Ramos (cell line): Measurements from ENCODE around the gene MEF2B.
"Not testable (repeated sequence)": the region's sequence is repeated elsewhere in the genome, so short reads cannot be mapped to it uniquely, and the experiment has no call there.

Experiments used
- in situ Hi-C: fragments of 300-500 bp; cut with MboI; formaldehyde crosslinking; loops from one replicate; pipeline ENCODE4 v1.14.3; 2022; ENCODE audit warnings: low sequenced_read_pairs; ENCODE audit not compliant: unreplicated experiment

Gene MEF2B

DNA sequence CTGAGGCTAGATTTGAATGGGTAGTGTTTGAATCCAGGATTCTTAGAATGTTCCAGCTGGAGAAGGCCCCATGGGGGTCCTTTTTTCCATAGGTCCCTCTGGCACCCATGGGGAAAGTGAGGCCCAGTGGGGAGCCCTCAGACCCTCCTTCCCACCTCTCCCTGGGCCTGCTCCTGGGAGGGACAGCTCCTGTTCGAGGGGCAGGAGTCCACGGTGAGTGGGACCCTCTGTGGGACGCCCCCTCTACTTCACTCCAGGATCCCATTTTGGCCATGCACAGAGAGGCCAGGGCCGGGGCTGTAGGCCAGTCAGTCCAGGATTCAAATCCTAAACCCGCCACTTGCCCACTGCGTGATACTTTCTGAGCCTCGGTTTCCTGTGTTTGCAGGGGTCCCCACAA is 7.6 kb downstream of the MEF2B start:
- in situ Hi-C loops = no loop called here

DNA sequence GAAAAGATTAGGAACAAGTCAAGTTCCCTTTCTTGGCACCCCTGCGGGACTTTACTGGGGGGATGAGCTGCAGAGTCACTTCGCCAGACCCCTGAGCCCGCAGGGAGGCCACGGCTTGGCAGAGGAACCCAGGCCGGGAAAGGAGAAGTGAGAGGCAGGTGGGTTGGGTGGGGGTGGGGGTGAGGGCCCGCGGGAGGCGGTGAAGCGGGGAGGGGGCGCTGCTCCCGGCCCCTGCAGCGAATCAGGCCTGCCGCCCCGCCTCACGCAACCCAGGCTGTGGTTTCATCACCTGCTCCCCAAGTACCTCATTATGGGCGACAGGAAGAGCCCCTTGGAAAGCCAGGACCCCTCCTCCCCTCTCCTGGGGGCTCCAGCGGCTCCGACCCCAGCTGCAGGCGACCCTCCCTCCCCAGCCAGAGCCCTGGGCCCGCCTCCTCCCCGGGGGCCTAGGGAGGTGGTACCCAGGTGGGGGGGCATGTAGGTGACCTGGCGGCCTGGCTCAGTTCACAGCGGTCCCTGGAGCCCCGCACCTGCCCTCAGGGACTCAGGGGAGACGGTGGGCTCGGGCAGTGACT is 9.5 kb downstream of the MEF2B start:
- in situ Hi-C loops = no loop called here

DNA sequence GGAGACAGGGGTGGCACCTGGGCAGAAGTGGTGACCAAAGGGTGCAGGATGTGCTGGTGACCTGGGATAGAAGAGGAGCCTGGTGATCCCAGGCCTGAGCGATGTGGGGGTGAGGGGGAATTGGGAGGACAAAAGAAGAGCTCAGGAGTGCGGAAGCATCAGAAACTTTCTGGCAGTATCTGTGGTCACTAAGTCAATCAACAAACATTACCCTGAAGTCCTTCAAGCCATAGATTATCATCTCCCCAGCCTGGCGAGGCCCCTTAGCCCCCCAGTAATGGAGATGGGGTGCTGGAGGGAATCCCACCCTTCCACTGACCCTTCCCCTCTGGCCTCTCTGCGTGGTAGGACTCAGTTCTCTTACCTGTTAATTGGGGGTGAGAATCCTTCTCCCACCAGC is 10.5 kb downstream of the MEF2B start:
- in situ Hi-C loops = no loop called here

DNA sequence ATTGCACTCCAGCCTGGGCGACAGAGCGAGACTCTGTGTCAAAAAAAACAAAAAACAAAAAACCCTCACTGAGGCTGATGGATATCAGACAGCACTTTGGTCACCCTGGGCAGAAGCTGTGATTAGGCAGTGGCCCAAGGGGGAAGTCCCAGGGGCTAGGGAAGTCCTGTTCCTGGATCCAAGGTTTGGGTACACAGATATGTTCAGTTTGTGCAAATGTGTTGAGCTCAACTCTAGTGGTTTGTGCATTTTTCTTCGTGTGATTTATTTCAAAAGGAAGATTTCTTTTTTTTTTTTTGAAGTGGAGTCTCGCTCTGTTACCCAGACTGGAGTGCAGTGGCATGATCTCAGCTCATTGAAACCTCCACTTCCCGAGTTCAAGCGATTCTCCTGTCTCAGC is 12.3 kb downstream of the MEF2B start:
- in situ Hi-C loops = no loop called here

DNA sequence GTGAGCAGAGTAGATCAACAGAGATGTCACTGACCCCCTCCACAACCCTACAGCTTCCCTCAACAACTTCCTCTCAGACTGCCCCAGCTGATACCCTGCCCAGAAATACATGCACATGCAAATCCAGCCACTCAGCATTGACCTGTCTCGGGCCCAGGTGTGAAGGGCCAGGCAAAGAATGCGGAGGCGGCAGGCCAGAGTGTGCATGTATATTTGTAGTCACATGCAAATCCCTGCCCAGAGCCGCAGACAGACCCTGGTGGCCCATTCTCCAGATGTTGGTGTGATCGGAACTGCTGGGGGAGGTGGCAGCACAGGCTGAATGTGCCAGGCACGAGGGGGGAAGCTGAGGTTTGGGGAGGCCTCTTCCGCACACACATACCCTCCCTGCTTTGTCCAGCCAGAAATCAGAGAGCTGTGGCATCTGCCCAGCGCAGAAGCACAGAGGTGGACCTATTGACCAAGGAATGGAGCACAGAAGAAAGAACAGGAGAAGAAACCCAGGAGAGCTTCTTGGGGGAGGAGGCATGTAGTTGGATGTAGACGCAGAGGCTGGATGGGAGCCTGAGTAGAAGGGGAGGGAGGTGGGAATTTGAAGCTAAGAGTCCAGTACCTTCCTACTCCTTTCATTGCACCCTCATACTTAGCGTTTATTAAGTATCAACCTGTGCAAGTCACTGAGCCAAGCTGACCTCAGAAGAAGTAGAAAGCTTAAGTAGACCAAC is 14.4 kb downstream of the MEF2B start:
- in situ Hi-C loops = no loop called here

DNA sequence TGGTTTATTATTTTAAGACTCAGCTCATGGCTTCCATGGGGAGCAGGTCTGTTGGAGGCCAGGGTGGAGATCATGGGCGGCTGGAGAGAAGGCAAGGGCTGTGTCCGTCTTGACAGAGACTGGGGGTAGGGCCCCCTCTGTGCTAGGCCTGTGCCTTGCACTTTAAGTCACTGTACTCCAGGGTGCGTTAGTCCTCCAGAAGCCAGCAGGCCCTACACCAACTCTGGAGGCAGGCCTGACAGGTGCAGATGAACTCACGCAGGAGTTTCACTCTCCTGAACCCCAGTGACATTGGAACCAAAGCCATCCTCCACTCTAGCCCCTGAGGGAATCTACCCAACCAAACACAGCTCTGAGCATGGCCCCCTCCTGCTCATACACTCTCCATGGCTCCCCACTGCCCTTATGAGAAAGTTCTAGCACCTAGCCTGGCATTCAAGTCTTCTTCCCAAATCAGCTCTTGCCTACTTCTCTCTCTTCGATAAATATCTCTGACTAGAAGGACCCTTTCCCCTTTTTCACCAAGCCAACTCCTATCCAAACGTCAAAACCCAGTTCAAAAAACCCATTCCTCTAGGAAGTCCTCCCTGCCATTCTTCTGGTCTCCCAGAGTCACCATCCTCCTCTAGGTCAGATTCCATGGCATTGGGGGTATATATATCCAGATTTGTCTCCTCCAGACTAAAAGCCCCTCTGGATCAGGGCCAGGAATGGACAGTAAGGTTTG is 15.1 kb downstream of the MEF2B start:
- in situ Hi-C loops = no loop called here

DNA sequence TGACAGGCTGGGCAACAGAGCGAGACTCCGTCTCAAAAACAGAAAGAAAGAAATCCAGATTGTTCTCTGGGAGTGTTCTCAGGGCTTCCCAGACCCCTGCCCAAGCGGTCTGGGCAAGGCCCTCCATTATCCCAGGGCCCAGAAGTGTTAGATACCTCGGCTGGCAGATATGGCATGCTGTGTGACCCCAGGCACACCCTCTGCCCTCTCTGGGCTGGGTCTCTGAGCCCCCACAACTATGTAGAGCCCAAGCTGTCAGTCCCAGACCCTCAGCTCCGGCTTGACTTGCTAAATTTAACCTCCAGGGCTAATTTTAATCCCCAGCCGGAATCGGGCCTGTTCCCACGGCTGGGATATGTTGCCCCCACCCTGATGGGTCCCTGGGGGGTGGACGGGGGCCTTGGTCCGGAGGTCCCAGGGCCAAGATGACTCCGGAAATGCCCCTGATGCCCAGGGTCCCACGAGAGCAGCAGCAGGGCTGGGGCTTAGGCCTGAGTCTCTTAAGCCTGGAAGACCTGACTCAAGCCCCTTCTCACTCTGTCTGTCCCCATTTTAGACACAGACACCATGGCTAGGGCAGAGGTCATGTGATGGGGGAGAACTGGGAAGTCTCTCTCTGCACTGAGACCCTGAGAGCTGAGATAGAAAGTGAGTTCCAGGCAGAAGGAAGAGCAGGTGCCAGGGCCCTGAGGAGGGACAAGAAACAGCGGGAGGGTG is 17.2 kb downstream of the MEF2B start:
- in situ Hi-C loops = no loop called here

- in situ Hi-C loops = no loop called here
Observed at GRCh38 chr19:19151418-19151817, 18.6 kb downstream of the MEF2B start.

DNA sequence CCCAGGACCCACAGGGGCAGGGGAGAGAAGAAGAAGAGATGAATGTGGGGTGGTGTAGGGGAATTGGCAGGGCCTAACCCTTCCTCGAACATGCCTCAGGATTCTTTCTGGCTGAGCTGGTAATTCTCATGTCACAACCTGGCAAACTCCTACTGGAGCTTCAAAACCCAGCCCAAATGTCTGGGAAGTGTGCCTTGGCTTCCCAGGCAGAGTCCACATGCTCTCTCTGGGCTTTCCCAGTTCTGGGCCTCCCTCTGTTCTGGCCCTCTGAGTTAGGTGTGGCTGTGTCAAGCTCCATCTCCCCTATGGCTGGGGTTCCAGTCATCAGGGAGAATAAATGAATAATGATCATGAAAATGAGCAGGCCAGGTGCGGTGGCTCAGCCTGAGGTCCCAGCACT is 20.6 kb downstream of the MEF2B start:
- in situ Hi-C loops = no loop called here

- in situ Hi-C loops = not testable (repeated sequence)
Observed at GRCh38 chr19:19148504-19148903, 21.6 kb downstream of the MEF2B start.

DNA sequence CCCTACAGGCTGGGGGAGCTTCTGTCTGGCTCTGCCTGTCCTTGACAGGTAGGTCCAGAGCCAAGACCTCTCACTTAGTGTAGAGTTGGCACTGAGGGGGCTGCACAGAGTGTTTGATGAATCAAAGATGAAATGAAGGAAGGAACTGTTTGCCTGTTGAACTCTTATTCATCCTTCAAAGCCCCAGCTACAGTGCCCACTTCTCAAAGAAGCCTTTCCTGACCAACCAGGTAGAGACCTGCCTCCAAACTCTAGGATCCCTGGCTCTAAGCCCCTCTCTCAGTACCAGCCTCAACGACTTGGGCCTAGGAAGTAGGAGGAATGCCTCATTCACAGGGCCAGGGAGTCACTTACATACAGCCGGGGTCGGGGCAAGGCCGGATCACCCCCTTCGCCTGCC is 22.7 kb downstream of the MEF2B start:
- in situ Hi-C loops = no loop called here

GRCh38 chr19:19146865-19147264 is 23.2 kb downstream of the MEF2B start:
- in situ Hi-C loops = no loop called here

- in situ Hi-C loops = no loop called here
Observed at GRCh38 chr19:19145684-19146608, 24.1 kb downstream of the MEF2B start.

DNA sequence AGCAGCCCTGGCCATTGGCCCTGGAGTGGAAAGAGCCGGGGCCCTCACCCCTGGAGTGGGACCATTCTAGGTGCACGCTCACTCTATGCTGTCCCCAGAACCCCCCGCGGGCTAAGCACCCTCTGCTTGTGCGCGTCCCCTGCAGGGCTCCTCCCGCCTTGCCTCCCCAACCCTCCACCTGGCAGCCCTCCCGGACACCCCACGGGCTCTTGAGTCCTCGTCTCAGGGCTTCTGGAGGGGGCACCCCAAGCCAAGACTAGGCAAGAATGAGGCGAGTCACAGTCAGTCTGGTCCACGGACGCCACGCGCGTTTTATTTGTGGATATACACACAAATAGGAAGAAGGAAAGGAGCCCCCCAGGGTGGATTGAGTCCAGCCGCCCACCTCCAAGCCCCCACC is 24.8 kb downstream of the MEF2B start:
- in situ Hi-C loops = no loop called here

DNA sequence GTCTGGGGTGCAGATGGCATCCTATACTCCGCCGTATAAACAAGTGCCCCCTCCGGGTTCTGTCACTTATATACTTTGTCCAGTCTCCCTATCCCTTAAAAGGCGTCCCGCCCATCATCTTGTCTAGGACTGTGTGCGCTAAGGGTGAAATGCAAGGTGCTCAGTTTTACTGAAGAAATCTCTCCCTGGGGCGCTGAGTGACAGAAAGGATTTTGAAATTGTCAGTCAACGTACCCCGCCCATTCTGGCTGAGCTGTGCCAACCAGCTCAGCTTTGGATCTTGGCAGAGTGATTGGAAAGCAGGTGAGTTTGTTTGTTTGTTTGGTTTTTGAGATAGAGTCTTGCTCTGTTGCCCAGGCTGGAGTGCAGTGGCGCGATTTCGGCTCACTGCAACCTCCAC is 27.7 kb downstream of the MEF2B start:
- in situ Hi-C loops = no loop called here

DNA sequence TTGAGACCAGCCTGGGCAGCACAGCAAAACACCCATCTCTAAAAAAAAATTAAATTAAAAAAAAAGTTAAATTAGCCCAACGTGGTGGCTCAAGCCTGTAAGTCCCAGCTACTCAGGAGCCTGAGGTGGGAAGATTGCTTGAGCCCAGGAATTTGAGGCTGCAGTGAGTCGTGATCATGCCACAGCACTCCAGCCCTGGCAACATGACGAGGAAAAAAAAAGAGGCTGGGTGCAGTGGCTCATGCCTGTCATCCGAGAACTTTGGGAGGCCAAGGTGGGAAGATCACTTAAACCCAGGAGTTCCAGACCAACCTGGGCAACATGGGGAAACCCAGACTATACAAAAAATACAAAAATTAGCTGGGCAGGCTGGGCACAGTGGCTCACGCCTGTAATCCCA is 29.6 kb downstream of the MEF2B start:
- in situ Hi-C loops = no loop called here

DNA sequence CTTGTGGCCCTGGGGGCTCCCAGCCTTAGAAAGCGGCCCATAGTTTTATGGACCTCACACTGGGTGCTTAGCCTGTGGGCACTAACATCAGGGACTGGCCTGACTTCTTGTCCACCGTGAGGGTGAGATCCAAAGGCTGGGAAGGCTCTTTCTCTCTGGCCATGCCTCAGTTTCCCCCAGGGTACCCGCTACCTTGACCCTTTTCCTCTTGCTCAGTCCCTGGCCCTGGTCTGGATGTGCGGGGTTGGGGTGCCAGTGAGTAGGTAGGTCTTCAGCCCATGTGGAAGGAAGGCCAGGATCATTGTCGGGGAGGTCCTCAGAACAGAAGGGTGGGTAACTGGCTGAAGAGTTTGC is 30.2 kb downstream of the MEF2B start:
- in situ Hi-C loops = no loop called here

DNA sequence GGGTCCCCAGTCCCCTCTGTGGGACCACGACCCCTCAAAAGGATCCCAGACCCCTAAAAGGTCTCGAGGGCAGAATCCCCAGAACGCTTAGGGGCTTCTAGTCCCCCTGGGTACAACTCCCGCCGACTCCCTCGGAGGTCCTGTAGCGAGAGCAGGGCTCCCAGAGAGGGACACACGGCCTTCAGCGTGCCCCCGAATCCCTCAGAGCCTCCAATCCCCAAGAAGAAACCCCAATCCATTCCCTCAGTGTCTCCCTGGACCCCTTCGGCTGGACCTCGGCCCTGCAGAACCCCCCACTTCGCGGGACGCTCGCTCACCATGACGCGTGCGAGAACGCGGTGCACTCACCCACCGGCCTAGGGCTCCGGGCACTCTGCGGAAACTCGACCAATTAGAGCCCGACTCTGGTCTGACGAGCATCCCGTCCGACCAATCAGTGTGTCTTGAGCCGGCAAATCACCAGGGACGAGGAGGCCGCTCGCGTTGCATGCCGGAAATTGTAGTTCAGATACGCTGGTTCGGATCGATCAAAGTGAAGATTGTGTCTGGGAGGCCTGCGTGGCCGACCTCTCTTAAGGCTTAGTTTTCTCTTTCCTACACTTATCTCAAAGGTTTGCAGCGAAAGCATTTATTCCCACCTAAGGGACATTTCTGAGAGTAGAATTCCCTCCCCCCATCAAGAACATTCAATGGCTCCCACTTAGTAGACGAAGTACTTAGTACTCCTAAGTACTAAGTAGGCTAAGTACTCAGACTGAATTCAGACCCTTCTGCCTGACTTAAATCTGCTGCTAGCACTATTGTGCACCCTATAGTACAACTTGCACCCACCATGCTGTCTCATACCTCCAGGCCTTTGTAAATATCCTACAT is 31.7 kb downstream of the MEF2B start, which contains the start of gene TMEM161A:
Gene TMEM161A, minus strand, starts transcription at position 370 of the 873 bp plus-strand sequence. Its CDS starts 50 bp downstream, at position 320.
- in situ Hi-C loops = no loop called here

GRCh38 chr19:19137556-19138108 is 32.4 kb downstream of the MEF2B start:
- in situ Hi-C loops = no loop called here
